GM13977 (cell line): ENCODE data around the gene PDXK.

Experiments used
- DNase-seq: peaks from one replicate; pipeline ENCODE4 v3.0.0; 2012; ENCODE audit warnings: low spot score
- in situ Hi-C: fragments of 300-500 bp; cut with MboI; formaldehyde crosslinking; loops from one replicate; pipeline ENCODE4 v1.12.0; 2022; ENCODE audit warnings: low sequenced_read_pairs, low pct_unique_long_range_greater_than_20kb, mixed read lengths, inconsistent platforms; ENCODE audit not compliant: unreplicated experiment
- TF ChIP-seq, protein P1 (sequence below): IDR thresholded peaks from 2 replicates; pipeline ENCODE4 v1.5.1; 2012; ENCODE audit warnings: mild to moderate bottlenecking, control low read depth; ENCODE audit not compliant: insufficient read depth; ENCODE audit errors: extremely low read depth, missing control alignments

Gene PDXK

DNA sequence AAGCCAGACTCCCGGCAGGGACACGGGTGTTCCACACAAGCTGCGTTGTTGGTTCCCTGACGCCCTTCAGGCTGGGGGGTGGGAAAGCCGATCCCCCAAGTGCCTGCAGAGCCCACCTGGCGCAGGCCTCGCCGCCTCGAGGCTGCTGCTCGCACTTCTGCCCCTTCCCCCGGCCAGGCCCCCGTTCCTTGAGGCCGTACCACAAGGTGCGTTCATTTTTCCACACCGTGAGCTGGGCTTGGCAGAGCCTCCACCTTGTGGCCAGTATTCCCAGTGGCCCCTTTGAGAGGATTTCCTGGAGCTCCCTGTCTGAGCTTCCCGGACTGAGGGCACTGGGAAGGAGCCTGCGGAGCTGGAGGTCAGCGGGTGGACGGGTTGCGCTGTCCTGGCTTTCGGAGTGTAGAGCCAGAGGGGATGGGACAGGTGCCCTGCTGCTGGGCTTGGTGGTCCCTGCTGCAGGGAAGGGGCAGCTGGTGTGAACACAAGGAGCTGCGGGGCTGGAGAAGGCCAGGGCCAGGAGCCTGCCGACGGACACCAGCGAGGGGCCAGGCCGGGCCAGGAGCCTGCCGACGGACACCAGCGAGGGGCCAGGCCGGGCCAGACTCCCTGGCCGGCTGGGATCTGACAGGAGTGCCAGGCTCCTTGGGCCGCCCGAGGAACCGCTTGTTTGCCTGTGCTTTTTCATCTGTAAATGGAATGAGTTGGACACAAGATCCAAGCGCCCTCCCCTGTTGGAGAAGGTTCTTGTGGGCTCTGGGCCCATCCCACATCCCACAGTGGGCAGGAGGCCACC is 18.4 kb downstream of the PDXK start:
- DNase-seq = no peak
- TF ChIP-seq, protein P1, sequence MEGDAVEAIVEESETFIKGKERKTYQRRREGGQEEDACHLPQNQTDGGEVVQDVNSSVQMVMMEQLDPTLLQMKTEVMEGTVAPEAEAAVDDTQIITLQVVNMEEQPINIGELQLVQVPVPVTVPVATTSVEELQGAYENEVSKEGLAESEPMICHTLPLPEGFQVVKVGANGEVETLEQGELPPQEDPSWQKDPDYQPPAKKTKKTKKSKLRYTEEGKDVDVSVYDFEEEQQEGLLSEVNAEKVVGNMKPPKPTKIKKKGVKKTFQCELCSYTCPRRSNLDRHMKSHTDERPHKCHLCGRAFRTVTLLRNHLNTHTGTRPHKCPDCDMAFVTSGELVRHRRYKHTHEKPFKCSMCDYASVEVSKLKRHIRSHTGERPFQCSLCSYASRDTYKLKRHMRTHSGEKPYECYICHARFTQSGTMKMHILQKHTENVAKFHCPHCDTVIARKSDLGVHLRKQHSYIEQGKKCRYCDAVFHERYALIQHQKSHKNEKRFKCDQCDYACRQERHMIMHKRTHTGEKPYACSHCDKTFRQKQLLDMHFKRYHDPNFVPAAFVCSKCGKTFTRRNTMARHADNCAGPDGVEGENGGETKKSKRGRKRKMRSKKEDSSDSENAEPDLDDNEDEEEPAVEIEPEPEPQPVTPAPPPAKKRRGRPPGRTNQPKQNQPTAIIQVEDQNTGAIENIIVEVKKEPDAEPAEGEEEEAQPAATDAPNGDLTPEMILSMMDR = no peak
- in situ Hi-C loops = no loop called here

DNA sequence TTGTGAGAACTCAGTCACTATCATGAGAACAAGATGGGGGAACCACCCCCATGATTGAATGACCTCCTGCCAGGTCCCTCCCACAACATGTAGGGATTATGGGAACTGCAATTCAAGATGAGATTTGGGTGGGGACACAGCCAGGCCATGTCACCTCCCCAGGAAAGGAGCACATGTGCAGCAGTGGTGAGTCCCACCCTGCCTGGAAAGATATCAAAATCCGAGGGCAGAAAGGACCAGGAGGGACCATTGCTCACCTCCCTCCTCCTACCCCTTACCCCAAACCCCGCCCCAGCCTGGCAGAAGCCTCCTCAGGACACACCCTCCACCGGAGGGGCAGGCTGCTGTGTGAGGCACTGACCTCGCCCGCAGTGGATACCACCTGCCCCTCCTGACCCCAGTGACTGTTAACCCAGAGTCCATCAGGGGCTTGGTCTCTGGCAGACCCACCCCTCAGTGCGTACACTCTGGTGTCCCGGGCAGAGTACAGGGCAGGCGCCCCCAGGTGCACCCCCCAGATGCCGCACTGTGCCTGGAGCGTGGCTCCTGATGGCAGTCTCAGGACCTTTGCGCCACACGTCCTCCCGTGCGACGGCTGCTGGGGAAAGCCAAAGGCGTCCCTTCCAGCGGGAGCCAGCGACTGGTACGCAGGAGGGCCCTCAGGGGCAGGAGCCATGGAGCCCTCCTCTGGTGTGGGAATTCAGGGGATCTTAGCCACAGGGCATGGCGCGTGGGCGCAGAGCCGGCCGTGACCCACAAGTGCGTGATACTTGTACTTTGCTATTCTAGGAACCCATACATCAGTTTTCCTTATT is 20.9 kb downstream of the PDXK start:
- TF ChIP-seq, protein P1 = no peak
- no peak for DNase-seq
- in situ Hi-C loops = no loop called here

DNA sequence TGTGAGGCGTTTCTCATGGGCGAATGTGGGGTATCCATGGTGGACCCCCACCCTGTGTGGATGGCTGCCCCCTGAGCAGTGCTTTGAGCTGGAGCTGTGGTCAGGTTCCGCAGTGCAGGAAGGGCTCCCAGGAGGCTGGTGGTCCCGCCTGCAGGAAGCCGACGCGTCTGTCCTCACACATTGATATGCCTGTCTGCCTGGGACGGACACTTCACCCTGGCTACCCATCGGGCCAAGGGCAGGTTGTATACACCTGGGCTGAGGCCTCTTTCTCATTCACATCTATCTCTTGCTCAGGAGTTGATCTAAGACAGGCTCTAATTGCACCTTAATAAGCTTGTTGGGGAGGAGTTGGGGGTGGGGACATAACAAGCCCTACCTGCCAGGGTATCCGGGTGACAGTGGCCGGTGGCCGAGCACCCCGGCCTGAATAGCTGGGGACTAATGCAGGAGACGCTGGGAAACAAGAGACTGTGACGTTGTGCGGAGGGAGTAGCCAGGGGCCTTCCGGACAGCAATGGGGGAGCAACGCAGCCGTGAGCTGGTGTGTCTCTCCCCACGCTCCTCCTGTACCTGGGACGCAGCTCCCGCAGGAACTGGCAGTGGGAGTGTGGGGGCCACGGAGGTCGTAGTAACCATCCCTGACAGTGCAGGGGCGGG is 21.7 kb downstream of the PDXK start:
- DNase-seq = no peak
- in situ Hi-C loops = no loop called here
- TF ChIP-seq, protein P1 = no peak

DNA sequence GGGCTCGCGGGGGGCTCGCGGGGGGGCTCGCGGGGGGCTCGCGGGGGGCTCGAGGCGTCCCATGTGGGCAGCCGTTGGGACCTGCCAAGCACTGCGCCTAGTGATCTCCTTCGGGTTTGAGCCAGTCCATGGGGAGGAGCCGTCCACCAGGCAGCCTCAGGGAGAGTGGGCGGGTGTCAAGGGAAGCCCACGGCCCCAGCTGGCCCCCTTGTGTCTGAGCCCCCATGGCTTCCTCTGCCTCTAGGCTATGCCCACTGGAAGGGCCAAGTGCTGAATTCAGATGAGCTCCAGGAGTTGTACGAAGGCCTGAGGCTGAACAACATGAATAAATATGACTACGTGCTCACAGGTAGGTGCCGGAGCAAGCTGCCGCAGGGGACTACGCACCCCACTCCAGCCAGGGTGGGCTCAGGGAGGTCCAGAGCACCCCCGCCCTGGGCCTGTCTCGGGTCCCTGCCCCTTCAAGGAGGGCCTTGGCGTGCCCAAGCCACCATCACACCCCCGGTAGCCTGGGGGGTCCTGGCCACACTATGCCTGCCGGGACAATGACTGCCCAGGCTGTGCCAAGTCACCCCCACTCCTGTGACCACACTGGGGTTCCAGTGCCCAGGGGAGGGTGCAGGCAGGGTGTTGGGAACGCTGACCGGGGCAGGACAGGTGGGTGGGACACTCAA is 22.6 kb downstream of the PDXK start:
- TF ChIP-seq, protein P1 = no peak
- DNase-seq = no peak
- in situ Hi-C loops = no loop called here

DNA sequence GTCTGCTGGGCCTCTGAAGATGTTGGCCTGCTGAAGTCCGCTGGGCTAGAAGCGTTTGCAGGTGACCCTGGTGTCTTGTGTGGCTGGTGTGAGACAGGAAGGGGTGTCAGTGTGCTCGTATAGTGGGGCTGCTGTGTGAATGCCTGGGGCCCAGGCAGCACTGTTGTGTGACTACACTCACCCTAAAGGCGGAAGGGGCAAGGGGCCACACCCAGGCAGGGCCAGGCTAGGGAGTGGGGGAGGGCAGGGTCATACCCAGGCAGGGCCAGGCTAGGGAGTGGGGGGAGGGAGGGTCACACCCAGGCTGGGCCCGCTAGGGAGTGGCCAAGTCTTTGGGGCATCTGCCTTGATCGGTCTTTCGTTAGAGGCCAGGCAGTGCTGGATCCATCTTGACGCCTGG is 25.0 kb downstream of the PDXK start:
- DNase-seq = no peak
- in situ Hi-C loops = no loop called here
- TF ChIP-seq, protein P1 = no peak

DNA sequence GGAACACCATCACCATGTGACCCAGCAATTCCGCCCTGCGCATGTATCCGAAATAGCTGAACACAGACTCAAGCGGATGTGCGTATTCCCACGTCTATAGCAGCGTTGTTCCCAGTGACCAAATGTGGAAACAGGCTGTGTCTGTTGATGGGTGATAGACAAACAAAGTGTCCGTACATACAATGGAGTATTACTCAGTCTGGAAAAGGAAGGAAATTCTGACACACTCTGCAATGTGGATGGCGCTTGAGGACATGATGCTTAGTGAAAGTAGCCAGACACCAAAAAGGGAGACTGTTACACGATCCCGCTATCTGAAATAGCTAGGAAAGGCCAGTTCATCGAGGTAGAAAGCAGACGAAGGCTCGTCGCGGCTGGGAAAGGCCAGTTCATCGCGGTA is 25.8 kb downstream of the PDXK start:
- in situ Hi-C loops = no loop called here
- TF ChIP-seq, protein P1 = no peak

More for the DNA sequence above, 25.8 kb downstream of the PDXK start:
- DNase-seq = no peak
